ENCODE data around the gene IGFBP5.

IGFBP5 gene, protein sequence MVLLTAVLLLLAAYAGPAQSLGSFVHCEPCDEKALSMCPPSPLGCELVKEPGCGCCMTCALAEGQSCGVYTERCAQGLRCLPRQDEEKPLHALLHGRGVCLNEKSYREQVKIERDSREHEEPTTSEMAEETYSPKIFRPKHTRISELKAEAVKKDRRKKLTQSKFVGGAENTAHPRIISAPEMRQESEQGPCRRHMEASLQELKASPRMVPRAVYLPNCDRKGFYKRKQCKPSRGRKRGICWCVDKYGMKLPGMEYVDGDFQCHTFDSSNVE

DNA sequence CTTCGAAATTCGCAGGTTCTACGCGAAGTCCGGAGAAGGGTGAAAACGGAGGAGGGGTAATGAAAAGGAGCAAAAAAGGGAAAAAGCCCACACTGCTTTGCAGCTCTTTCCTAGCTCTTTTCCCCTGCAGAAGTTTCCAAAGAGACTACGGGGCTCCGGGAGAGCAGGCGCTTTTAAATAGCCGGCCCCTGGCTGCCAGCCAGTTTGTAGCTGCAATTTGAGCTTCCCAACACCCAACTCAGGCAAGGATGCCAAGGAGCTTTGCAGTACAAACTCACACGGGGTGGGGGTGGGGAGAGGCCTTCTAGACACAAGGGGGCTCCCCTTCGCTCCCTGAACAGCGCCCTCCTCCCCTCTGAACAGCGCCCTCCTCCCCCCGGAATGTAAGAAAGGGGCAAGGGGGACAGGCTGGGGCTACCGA is at the start of gene IGFBP5:
Gene IGFBP5, minus strand, starts transcription at position 149 of the 421 bp plus-strand sequence. CDS start 774 bp downstream, outside the sequence.
- peak; percentile 92 for DNase-seq

DNA sequence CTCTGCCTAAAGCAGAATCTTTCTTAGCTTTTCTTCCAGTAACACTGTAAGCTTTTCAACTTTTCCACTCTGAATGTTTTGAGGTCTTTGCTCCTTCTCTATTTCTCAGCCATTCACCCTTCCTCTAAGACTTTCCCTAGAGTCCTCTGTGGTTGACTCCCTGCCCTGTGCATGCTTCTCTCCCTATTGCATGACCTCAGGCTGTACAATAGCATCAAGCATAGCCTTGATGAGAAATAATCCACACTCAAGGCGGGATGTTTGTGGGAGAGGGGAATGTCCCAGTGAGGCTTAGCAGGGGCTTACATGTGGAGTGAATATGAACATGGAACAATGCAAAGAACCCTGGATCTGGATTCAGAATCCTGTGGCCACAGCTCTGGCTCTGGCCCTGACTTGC is 48.4 kb upstream of the IGFBP5 start:
- no peak for DNase-seq

DNA sequence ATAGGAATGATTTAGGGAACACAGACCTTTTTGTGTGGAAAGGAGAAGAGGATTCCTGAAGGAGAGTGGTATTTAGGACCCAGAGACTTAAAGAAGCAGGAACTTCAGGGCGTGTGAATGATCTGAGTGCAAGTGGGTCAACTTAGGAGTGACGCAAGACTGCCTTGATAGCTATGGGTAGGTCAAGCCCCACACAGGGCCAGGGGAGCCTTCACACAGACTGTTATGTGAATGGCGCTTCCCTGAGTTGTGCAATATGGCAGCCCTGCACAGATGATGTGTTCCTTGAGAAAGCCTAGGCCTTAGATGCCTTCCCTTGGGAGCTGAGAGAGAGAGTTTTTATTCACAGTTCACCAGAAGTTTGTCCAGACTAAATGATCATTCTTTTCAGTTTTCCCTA is 47.1 kb upstream of the IGFBP5 start:
- DNase-seq = no peak

DNA sequence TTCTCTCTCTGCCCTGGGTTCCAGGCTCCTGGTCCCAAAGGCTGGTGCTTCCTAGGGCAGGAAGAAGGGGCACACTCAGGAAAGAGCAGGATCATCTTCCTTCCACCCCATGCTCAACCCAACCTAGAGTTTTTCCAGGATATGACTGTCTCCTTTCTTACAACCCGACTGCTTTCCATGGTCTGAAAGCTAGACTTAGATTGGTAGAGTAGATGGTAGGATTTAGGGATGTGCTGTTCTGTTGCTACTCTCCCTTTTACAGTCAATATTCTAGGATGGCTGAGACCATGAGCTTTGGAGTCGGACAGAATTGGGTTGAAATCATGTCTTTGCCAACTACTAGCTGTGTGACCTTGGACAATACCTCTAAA is 45.9 kb upstream of the IGFBP5 start:
- no peak for DNase-seq

DNA sequence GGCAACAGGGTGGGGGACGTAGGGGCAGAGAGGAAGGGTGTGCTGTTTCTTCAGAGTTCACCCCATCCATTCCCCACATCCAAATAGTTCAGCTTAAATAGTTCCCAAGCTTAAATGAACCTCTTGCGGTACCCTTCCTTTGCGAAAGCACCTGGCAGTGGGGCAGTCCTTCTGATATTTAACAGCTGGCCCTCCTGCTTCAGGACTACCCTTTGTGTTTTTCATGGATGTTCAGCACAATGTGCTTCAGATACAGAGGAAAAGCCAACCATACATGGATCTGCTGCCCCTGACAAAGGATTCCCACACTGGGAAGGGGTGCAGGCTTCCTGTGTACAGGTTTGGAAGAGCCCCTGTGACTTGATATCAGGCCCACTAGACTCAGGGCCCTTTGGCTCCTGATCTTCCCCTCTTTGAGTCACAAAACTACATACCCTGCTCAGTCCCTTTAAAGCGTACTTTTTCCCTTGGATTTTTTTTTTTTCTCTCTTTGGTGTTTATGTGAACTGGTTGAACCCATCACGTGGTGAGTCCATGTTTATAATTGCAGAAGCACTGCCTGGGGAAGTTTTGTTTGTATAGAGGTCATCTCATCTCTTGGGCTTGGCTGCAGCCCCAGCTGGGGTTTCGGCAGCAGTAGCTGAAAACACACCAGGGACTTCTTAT is 45.3 kb upstream of the IGFBP5 start:
- DNase-seq = peak; percentile 26

DNA sequence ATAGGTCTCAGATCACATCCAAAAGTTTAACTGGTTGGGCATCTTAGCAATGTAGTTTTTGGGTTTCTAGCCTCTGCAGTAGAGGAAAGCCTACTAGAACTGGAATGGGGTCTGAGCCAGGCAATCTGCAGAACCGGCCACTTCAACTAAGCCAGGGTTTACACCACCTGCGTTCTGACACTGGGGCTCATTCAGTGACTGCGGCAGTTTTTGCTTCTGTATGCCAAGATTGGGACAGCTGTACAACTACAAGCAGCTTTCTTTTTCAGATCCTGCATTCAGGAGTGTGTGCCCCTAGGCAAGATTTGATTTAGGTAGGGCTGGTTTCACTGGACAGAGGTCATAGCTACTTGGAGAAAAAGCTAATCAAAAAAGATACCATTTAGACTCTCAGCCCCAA is 43.7 kb upstream of the IGFBP5 start:
- DNase-seq = no peak

DNA sequence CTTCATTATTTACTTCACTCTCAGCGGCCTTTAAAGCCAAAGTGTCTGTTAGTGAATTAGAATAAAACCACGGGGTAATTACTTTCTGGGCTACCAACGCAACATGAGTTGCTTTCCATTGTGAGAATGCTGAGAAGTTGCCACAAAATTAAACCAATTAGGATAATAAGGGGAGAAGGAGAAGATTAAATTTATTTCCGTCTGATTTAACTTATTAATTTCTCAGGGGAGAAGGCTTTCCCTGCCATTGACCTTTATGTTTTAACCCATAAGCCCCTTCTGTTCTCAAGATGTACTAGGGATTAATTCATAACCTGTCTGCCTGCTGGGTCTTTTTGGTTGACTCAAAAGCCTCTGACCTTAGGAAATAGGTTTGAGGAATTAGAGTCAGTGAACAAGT is 42.3 kb upstream of the IGFBP5 start:
- DNase-seq = no peak

DNA sequence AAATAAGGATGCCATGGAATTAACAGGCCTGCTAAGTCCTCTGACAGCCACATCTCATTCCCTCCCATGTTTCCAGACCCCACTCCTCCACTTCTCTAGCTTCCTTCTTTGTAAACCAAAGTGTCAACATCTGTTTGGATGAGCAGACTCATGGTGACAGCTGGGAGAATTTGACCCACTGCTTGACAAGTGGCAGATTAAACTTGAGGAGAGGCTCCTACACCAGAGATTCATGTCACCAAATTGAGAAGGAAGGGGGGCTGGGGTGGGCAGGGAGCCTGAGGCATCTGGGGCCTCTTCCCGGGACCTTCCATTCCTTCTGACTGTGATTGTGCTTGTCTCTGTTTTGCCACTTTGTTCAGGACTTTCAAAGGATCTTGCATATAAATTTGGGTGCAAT is 41.0 kb upstream of the IGFBP5 start:
- DNase-seq = no peak

DNA sequence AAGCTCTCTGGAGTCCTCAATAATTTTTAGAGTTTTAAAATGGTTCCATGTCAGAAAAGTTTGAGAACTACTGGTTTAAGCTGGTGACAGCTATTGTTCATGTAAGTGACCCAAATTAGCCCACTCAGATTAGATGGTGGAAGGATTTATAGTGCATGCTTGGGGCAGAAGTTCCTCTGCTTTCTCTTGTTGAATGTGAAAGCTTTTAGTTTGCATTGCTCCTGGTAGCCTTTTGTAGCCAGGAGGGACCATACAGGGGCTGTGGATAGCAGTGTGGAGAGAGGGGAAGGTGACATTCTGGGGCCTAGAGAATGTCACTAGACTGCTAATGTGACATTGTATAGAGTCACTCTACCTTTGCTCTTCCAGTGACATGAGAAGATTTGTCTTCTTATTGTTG is 40.3 kb upstream of the IGFBP5 start:
- DNase-seq = no peak

DNA sequence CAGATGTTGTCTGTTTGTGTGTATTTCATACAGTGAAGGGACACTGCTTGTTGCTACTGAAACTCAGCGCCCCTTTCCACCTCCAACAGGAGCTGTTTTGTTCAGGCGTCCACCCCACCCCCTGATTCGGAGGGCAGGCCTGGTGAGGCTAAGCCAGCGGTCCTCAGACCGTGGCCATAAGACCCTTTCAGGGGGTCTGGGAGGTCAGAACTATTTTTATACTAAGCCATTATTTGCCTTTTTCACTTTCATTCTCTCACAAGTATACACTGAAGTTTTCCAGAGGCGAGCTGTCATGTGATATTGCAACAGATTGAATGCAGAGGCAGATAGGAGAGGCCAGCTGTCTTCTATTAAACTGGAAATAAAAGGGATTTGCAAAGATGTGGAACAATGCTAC is 39.7 kb upstream of the IGFBP5 start:
- DNase-seq = no peak

DNA sequence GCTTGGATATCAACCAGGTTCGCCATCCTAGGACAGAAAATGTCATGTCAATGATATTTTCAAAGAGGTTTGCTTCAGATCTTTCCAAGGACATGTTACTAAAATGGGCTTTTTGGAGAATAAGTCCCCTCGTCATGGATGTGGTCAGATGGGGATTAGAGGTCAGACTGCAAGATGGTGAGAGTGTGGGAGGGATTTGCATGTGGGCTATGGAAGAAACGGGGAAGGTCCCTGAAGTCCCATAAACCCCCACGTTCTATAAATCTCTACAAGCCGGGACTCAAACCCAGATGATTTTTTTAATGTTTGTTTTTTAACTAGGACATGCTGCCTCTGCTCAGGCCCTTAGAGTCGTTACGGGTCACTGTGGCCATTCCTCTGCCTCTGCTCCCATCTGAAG is 37.7 kb upstream of the IGFBP5 start:
- DNase-seq = no peak

DNA sequence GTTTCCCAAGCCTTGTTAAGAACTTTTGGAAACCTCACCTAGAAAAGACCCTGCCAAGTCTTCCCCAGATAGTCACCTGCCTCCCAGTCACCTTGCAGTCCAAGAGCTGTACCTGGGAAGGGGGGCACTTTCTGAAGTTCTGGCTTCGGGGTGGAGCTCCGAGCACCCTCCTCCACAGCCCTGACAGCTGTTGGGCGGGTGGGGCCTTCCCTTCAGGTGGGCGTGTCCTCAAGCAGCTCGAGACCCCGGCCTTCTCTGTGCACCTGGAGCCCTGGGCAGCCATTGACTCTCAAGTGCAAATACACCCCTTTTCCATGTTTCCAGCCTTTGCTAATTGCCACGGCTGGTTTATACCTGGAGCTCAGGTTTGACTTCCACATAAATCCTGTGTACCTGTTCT is 37.0 kb upstream of the IGFBP5 start:
- DNase-seq = peak; percentile 18

DNA sequence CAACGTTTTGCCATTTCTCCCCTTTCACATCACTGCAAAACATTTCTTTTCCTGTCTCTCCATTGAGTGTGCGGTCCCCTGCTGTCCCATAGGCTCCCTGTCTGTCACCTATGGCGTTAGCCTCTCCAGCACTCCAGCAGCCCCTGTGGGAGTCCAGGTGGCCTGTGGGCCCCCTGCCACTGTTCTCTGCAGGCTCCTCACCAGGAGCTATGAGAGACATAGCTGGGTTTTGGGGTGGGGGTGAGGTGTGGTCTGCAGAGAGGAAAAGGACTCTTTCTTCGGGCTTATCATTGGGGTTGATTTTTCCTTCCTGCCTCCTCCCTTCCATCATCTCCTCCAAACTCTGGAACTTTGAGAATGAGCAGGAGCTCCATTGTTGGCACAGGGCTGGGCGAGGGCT is 36.1 kb upstream of the IGFBP5 start:
- no peak for DNase-seq

DNA sequence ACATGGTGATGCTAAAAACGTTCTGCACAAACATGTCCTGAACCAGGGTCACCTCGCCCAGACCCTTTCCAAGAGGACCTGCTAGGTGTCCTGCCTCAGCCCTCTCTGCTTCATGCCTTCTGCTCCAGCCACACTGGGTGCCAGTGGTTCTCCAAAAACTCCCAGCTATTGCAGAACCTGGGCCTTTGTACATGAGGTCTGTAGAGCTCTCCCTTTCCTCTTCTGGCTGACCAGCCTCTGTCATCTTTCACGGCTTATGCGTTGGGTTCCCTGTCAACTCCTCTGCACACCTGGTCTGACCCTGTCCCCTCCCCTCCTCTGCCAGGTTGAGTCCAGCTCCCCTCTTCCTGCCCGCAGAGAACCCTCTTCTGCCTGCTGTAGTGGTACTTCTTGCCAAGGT is 35.5 kb upstream of the IGFBP5 start:
- no peak for DNase-seq

DNA sequence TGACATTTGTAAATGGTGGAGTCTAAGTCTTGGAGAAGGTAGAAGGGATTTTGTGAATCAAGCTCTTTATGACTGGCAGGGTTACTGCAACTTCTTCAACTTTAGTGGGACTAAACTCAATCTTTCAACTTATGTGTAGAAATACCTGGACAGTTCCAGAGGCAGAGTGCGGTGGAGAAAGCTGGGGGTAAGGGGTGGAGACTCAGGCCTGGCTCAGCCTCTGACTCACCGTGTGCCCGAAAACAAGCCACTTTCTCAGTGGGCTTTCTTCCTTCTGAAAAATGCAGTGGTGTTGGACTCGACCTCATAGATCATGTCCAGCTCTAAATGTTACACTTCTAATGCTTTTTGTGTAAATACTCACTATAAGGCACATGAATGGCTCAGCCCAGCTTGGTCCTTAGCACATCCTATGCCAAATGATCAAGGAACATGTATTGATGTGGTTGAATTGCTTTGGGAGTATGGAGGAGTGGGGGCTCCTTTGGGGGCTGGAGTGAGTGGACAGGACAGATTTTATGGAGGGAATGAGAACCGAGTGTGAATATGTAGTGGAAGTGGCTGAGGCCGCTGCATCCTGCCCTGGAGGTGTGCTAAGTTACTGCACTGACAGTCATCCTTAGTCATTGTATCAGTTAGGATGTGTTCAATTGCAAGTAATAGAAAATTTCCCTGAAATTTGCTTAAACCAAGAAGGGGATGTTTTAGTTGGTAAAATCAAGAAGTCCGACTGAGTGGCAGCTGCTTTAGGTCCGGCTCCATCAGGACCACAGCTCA is 32.2 kb upstream of the IGFBP5 start:
- no peak for DNase-seq

DNA sequence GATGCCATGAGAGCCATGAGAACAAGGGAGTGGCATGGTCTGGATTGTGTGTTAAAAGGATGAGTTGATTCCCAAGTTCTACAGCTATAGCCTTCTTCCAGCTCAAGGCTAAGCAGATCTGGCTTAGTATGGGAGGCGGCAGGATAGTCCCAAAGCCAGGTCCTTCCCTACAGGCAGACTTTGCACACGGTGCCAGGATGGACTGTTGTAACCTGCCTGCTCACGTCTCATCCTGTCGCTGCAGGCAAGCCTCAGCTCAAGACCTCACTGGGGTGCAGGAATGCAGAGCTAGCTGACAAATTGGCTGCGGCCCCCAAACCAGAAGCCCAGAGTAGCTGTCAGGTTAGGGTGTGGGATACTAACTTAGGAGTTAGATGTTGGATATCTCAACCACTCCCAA is 28.8 kb upstream of the IGFBP5 start:
- DNase-seq = no peak

DNA sequence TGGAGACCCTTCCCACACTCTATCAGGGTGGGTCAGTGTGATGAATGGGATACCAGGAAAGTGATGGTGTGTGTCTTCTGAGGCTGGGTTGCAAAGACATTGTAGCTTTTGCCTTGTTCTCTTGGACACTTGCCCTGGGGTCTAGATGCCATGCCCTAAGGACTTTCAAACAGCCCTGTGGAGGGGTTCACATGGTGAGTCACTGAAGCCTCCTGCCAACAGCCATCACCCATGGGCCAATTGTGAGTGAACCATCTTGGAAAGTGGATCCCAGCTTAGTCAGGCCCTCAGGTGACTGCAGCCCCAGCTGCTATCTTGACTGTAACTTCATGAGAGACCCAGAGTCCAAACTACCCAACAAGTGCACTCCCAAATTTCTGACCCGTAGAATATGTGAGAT is 25.8 kb upstream of the IGFBP5 start:
- DNase-seq = no peak

DNA sequence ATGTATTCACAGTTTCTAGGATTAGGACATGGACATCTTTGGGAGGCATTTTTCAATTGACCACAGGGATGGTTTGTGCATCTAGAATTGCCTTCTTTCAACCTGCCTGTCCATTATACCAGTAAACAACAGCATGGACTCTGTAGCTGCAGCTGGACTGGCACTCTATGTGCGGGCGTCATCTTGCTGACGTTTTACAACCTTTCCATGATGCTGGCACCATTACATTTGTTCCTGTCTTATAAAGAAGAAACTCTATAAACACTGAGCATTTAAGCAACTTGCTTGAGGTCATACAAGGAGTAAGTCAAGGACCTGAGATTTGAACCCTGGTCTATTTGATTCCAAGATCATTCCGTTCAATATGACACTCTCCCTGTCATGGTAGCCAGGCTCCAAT is 25.4 kb upstream of the IGFBP5 start:
- no peak for DNase-seq

DNA sequence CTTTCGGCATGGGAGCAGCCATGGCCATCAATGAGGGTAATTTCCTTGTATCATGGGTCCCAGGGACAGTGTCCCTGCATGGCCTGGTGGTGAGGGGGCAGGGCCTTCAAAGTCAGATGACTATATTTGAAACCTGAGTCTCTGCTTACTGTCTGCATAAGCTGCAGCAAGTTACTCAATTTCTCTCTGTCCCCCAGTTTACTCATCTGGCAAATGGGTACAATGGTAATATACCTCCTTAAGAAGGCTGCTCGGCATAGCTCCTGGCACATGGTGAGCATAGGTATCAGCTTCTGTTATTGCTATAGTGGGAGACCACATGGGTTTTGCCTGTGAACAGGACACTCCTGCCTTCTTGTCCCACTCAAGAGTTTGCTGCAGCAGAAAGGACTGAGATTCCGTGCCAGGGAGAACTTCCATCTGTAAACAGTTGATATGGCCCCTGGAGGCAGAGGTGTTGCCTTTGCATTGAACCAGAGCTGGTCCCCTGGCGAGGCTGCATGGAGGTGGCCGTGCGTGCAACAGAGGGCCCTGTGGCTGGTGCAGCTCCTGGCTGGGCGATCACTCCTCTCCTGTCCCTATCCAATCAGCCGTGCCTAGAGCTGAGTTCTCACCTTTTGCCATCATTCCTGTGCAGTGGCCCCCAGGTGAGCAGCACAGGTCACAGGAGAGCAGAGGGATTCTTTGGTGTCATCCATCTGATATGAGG is 22.7 kb upstream of the IGFBP5 start:
- no peak for DNase-seq

DNA sequence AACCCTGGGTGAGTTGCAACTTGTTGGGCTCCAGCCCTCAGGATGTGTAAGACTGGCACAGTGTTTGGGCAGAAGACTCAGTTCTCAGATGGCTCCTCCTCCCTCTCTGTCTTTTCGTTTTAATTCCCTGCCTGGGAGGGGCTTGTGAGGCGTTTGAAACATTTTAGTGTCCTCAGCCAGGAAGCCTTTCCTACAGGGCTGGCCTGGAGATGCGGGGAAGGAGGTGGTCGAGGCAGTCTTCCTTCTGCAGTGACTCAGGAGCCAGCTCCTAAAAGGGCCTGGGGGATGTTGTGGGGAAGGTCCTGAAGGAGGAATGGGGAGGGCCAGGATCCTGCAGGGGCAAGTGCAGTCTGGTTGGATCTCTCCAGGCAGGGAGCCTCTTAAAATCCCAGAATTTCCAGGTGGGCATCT is 22.1 kb upstream of the IGFBP5 start:
- DNase-seq = no peak

DNA sequence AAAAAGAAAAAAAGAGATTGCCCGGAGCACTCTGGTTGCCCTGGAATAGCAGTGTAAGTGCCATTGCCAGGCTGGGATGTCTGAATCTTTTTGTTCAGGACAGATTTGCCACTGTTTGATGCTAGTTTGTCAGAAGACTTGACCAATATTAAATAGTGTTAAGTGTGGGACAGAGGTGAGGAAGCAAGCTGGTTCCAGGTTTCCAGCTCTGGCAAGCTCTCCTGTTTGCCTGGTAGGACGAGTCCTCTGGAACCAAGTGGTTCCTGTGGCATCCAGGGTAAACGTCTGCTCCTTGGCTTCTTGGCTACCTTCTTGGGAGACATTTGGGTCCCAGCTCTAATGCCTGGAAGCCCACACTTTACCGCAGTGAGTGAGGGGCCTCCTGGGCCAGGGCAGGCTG is 20.8 kb upstream of the IGFBP5 start:
- no peak for DNase-seq

DNA sequence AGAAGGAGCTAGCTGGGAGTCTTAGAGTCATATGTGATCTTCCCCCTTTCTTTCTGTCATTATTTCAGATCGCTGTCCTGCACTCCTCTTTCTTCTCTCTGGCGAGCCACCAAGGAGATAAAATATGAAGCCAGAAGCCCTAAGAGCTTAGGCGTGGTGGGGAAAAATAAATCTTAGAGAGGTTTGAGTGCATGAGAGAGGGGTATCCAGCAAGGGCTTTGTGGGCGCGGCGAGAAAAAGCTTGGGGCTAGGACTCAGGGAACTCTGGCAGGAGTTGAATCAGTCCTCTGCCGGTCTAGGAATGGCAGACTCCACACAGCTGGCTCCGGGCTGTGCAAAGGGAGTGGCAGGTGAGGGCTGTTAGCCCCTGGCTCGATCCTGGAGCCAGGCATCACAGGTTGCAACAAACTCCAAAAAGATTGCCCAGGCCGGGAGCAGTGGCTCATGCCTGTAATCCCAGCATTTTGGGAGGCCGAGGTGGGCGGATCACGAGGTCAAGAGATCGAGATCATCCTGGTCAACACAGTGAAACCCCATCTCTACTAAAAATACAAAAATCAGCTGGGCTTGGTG is 20.1 kb upstream of the IGFBP5 start:
- DNase-seq = no peak

DNA sequence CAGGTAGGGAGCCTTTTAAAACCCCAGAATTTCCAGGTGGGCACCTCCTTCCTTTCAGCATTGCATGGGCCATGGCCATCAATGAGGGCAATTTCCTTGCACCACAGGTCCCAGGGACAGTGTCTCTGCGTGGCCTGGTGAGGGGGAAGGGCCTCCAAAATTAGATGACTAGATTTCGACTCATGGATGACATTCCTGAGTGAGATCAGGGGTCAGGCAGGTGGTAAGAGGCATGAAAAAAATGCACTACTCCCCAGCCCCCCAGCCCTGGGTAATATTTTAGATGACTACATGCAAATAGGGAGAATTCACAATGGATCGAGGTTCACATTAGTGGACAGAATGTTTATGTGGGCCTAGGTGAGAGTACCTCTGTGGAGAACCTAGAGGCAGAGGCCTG is 19.0 kb upstream of the IGFBP5 start:
- DNase-seq = no peak
